HUES48 (cell line): Measurements from ENCODE around the gene FYCO1.

Source experiments
- H3K27ac ChIP-seq: one replicate; pipeline ENCODE4 v1.7.0; 2013; ENCODE audit warnings: low read depth, low read length, inconsistent platforms
- H3K27me3 ChIP-seq: 2 replicates; pipeline ENCODE4 v1.6.1; 2013; ENCODE audit warnings: mild to moderate bottlenecking, low read length; ENCODE audit not compliant: control insufficient read depth, insufficient read depth
- H3K36me3 ChIP-seq: 2 replicates; pipeline ENCODE4 v1.6.1; 2013; ENCODE audit warnings: low read length; ENCODE audit not compliant: control insufficient read depth, insufficient read depth
- H3K4me1 ChIP-seq: 2 replicates; pipeline ENCODE4 v1.6.1; 2013; ENCODE audit warnings: mild to moderate bottlenecking, low read length; ENCODE audit not compliant: control insufficient read depth, insufficient read depth
- H3K4me3 ChIP-seq: 2 replicates; pipeline ENCODE4 v1.5.1; 2013; ENCODE audit warnings: mild to moderate bottlenecking, low read depth, low read length
- H3K9ac ChIP-seq: 2 replicates; pipeline ENCODE4 v1.6.1; 2013; ENCODE audit warnings: mild to moderate bottlenecking, low read depth, low read length, moderate library complexity
- H3K9me3 ChIP-seq: 2 replicates; pipeline ENCODE4 v1.6.1; 2013; ENCODE audit warnings: low read length; ENCODE audit not compliant: control insufficient read depth, insufficient read depth

FYCO1 gene

DNA sequence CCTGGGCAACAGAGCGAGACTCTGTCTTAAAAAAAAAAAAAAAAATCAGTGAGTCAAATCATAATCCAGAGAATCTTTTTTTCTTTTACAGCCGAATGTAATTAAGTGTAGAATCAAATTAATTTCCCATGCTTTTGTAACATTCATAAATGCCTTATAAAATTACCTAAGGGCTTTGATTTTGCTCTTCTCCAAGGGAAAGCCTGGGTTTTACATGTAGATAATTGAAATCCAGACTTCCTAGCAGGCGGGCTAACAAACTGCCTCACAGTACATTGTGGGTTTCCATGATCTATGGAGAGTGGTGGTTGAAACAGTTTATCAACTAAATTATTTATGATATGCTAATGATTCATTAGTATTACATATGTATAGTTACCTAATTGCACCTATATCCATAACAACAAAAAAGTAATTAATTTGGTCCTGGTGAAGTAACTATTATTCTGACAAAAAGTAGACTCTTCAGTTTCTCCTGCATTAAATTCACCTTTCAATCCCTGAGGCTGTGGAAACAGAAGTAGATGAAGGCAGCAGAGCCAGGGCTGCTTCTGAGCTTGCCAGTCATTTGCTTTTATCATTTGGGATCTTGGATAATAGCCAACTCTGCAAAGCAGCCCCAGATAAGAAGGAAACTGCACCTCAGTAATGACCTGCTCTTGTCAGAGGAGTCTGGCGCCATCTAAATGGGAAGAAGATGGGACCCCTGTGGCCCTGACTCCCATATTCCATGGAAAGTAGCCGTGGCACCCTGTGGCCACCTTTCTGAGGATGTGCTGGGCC, 99.7 kb downstream of the FYCO1 start:
- Histone ChIP-seq H3K4me3 (no peak overlapping the region), H3K9ac (no peak overlapping the region), H3K27me3 (no peaks in the 10 kb centered on the region), H3K9me3 (no peaks in the 10 kb centered on the region), H3K27ac (no peak overlapping the region), H3K36me3 (no peaks in the 10 kb centered on the region), H3K4me1 (no peaks in the 10 kb centered on the region)

DNA sequence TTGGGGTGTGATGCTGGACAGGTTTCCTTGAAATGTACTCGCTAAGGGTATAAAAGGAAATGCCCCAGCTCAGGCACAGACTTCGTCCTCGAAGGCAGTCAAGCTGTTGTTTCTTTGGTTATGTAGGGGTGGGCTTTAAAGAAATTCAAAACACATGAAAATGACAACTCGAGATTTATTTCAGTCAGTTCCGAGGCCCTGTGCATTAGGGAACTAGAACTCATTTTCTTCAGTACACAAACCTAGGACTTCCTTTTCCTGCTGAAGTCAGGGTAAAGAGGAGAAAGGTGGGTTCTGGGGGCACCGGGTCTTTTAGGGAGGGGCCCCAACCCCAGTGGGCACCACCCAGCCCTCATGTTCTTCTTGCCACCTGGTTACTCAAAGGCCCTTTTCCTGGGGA, 101.6 kb downstream of the FYCO1 start:
- Histone ChIP-seq H3K27me3 (no peaks in the 10 kb centered on the region), H3K4me1 (no peaks in the 10 kb centered on the region), H3K36me3 (no peaks in the 10 kb centered on the region), H3K4me3 (no peak overlapping the region), H3K27ac (no peak overlapping the region), H3K9ac (no peak overlapping the region), H3K9me3 (no peaks in the 10 kb centered on the region)

DNA sequence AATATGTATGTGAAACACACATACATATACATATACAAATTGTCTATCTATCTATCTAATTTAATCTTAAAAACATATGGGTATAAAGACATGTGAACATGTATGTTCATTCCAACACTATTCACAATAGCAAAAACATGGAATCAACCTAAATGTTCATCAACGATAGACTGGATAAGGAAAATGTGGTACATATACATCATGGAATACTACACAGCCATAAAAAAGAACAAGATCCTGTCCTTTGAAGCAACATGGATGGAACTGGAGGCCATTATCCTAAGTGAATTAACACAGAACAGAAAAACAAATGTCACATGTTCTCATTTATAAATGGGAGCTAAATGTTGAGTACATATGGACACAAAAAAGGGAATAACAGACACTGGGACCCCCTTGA, 103.5 kb downstream of the FYCO1 start:
- Histone ChIP-seq H3K27ac (no peak overlapping the region), H3K4me1 (no peaks in the 10 kb centered on the region)

DNA sequence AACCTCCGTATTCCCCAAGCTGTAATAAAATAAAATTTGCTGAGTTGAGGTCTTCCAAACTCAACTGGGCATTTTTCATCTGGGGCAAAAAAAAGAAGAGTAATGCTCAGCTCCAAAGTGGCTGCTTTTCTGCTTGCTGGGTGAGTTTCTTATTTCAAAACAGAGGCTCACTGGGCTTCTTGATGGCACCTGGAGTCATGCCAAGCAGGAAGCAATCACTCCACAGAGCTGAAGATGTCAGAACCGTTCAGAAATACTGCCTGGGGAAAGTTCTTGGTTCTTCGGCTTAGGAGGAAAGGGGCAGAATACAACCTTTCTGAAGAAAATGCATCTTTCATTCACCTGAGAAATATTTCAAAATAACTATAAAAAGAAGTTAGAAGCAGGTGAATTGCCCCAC, 105.2 kb downstream of the FYCO1 start:
- Histone ChIP-seq H3K9ac (no peak overlapping the region), H3K4me1 (no peaks in the 10 kb centered on the region), H3K4me3 (no peak overlapping the region), H3K9me3 (no peaks in the 10 kb centered on the region), H3K27me3 (no peaks in the 10 kb centered on the region), H3K27ac (no peak overlapping the region), H3K36me3 (no peaks in the 10 kb centered on the region)

More for the DNA sequence above, 103.5 kb downstream of the FYCO1 start:
- no peak overlapping the region for H3K9ac ChIP-seq
- H3K36me3 ChIP-seq: no peaks in the 10 kb centered on the region
- no peaks in the 10 kb centered on the region for H3K27me3 ChIP-seq
- H3K4me3 ChIP-seq: no peak overlapping the region
- H3K9me3 ChIP-seq: no peaks in the 10 kb centered on the region

DNA sequence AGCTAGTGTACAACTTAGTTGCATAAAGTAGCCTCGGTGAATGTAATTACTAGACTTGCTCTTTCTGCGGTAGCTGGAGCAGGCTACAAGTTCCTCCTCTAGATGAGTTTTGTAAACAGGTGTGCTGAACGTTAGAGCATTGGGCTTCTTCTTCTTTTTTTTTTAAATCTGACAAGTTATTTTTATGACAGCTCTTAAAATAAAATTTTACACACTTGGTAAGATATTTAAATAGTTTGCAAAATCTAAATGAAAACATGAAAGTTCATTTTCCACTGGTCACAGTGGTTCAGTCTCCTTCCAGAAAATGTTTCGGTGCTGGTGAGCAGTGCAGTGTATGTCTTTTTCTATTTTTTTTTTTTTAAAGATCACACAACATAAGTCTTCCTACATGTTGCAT, 106.3 kb downstream of the FYCO1 start:
- Histone ChIP-seq H3K9me3 (no peaks in the 10 kb centered on the region), H3K9ac (no peak overlapping the region), H3K27me3 (no peaks in the 10 kb centered on the region), H3K4me3 (no peak overlapping the region), H3K36me3 (no peaks in the 10 kb centered on the region), H3K4me1 (no peaks in the 10 kb centered on the region), H3K27ac (no peak overlapping the region)

DNA sequence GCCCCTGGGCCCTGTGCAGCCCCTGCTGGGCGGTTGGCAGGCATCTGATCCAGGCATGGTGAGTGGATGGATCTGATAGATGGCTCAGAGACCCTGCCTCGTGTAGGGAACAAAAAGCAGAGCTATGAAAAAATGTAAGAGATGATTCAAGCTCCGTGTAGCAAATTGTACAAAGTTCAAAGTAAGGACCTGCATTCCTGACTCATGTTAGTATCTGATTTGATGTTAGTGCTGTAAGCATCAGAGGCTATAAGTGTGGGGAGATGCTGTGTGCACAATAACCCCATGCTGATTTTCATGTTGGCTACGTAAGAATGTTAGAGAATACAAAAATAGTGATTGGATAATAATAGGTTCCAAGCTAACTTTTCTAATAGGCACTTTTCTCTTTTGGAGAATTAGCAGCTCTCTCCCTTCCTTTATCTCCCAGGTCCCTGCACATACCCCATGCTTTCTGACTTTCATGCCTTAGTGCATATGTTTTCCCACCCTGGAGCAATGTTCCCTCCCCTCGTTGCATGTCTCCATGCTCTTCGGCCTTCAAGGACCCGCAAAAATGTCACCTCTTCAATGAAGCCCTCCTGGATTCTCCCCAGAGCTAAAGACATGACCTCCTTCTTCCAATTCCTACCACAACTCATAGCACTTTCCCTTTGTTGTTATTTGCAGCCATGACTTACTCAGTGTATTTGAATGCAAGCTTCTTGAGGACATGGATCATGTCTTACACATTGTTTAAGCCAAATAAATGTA, 107.7 kb downstream of the FYCO1 start:
- Histone ChIP-seq H3K9me3 (no peaks in the 10 kb centered on the region), H3K4me1 (no peaks in the 10 kb centered on the region), H3K36me3 (no peaks in the 10 kb centered on the region), H3K27ac (no peak overlapping the region), H3K4me3 (no peak overlapping the region), H3K27me3 (no peaks in the 10 kb centered on the region), H3K9ac (no peak overlapping the region)

DNA sequence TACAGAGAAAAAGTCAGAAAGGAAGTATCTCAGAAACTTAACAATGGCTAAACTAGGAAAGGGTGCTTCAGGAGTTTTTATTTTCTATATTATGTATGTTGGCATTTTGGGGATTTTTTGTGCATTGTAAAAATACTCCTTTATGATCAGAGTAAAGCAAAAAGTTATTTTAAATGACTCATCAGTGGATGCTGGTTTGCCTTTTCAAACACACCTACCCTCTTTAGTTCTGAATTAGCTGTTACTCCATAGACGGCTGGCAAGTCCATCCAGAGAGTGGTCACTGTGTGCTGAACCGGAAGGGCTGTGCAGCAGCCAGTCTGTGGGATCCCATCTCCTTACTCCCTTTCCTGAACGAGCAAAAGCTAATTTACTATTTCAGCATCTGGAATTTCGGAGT, 108.3 kb downstream of the FYCO1 start:
- H3K36me3 ChIP-seq: no peaks in the 10 kb centered on the region
- no peaks in the 10 kb centered on the region for H3K4me1 ChIP-seq
- H3K4me3 ChIP-seq: no peak overlapping the region
- H3K9ac ChIP-seq: no peak overlapping the region
- H3K27ac ChIP-seq: no peak overlapping the region
- no peaks in the 10 kb centered on the region for H3K27me3 ChIP-seq
- H3K9me3 ChIP-seq: no peaks in the 10 kb centered on the region

DNA sequence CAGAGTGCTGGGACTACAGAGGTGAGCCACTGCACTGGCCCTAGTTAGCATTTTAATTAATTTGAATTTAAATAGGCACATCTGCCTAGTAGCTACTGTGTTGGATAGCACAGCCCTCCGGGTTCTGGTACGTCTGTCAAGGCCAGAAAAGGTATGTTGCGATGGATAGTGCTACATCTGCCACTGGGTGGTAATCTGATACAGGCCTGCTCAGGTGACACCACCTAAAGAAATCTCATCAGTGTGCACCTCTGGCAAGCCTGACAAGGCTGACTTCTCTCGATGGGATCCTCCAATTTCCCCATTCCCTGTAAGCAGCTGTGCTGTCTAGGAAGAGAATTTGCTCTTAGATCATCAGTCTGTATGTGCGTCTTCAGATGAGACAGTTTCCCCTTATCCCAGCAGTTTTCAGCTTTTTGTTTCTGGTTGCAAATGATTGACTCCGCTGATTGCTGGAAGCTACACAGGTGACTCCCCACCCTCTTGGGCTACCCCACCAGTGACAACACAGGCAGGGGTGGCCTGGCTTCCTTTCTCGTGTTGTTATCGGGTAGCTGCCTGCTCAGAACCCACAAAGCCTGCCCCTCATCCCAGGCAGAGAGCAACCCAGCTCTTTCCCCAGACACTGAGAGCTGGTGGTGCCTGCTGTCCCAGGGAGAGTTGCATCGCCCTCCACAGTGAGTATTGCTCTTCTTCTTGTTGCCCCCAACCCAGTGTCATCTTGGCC, 109.5 kb downstream of the FYCO1 start, which contains the start of gene CCR9:
TSS of gene CCR9 (plus strand) at position 565 of the 727 bp plus-strand sequence. CDS start 8,391 bp downstream, outside the sequence.
- H3K4me1 ChIP-seq: no peaks in the 10 kb centered on the region
- H3K27me3 ChIP-seq: no peaks in the 10 kb centered on the region
- H3K9me3 ChIP-seq: no peaks in the 10 kb centered on the region
- H3K4me3 ChIP-seq: no peak within 1 kb of the TSS
- H3K27ac ChIP-seq: no peak within 1 kb of the TSS
- no peaks in the 10 kb centered on the region for H3K36me3 ChIP-seq
- H3K9ac ChIP-seq: no peak within 1 kb of the TSS

DNA sequence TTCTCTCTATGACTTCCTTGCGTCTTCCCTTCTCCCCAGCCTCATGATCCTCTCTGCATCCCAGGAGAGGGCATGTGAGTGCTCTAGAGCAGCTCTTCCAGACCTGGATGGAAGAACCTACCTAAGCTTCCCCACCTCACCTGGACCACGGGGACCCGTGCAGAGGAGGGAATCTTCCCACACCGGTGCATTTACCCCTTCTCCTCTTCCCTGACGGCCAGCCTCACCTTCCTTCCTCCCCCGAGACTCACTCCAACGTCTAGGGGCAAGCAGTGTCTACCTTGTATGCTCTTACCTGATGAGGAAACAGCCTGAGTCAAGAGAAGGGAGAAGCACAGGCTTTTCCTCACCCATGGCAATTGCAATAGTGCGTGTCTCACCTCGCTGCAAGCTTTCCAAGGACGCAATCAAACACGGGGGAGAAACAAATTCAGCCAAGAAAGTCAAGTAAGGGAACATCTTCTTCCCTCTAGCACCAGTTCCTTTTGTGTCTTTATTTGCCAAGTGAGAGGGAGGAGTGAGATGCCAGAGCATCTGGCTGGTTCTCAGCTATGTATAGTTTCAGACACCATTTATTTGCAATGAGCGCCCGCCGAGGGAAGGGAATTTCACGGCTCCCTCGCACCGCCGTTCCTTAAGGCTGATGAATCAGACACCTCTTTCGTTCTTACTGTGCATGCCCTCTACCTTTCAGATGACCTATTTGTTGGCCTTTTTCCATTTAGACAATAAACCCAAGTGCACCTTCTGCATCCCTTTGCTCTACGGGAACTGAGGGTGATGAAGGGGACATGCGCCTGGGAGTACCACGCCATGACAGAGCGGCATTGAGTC, 111.0 kb downstream of the FYCO1 start:
- Histone ChIP-seq H3K9me3 (no peaks in the 10 kb centered on the region), H3K4me1 (no peaks in the 10 kb centered on the region), H3K27me3 (no peaks in the 10 kb centered on the region), H3K36me3 (no peaks in the 10 kb centered on the region), H3K4me3 (no peak overlapping the region), H3K27ac (no peak overlapping the region), H3K9ac (no peak overlapping the region)
